Heart left ventricle (tissue), 16 donors: Measurements from ENCODE around the gene SKP1. TPM values are rescaled to one million over a fixed set of nuclear protein-coding genes. Genes with fewer than 3 reads are reported as not detected.

ENCODE experiments used
- ATAC-seq, 4 donors: fragments of 200-7000 bp; cut with Tn5 transposase; one replicate each; pipeline ENCODE4 v1.9.1; 2020 to 2022; ENCODE audit warnings: moderate library complexity in 4 of 4, mild to moderate bottlenecking in 3 of 4, moderate number of reproducible peaks in 1 of 4
- DNase-seq, 5 donors: peaks; one replicate each; pipeline ENCODE4 v3.0.0-alpha.2; 2020
- H3K27ac ChIP-seq, 12 donors: fragments of 200-600 bp; sonication (generic) in 4 of 12; one replicate each; pipeline versions ENCODE4 v1.5.0 to v1.8.0; 2016 to 2022; ENCODE audit warnings: mild to moderate bottlenecking in 2 of 12
- H3K27me3 ChIP-seq, 9 donors: fragments of 200-600 bp; sonication (generic) in 2 of 9; one replicate each; pipeline versions ENCODE4 v1.5.1 to v1.8.0; 2016 to 2022; ENCODE audit warnings: mild to moderate bottlenecking in 3 of 9
- H3K36me3 ChIP-seq, 9 donors: fragments of 200-600 bp; sonication (generic) in 2 of 9; one replicate each; pipeline versions ENCODE4 v1.5.0 to v1.8.0; 2018 to 2022; ENCODE audit warnings: mild to moderate bottlenecking in 2 of 9
- H3K4me1 ChIP-seq, 12 donors: fragments of 200-600 bp; sonication (generic) in 4 of 12; one replicate each; pipeline versions ENCODE4 v1.5.0 to v1.8.0; 2016 to 2022; ENCODE audit warnings: mild to moderate bottlenecking in 3 of 12
- H3K4me3 ChIP-seq, 12 donors: fragments of 200-600 bp; sonication (generic) in 4 of 12; one replicate each; pipeline versions ENCODE4 v1.5.0 to v1.8.0; 2017 to 2022; ENCODE audit warnings: mild to moderate bottlenecking in 9 of 12, moderate library complexity in 4 of 12
- H3K9me3 ChIP-seq, 12 donors: fragments of 200-600 bp; sonication (generic) in 4 of 12; one replicate each; pipeline versions ENCODE4 v1.5.0 to v1.8.0; 2016 to 2022; ENCODE audit warnings: mild to moderate bottlenecking in 1 of 12
- POLR2A ChIP-seq, 2 donors: fragments of 450-650 bp; IDR thresholded peaks; one replicate each; pipeline ENCODE4 v1.6.1; 2017; ENCODE audit warnings: antibody characterized with exemption in 2 of 2, mild to moderate bottlenecking in 2 of 2, moderate library complexity in 2 of 2
- WGBS, 4 donors: extraction: QIAGEN DNeasy Blood & Tissue Kit in 2 of 4; methylation state at CpG; one replicate each; pipeline versions ENCODE4 v1.1.5 to v1.1.7; 2013 to 2018; 5-methylcytosine and 5-hydroxymethylcytosine counted together
- intact Hi-C, 10 donors: fragments of 100-400 bp; cut with DNase I; formaldehyde crosslinking; loops; one replicate each; pipeline versions ENCODE4 v1.11.1 to v1.14.2; 2022
- polyA plus RNA-seq, 2 donors: library from polyadenylated mRNA; stranded (reverse); fragments of 200-250 nt; gene quantifications; one replicate each; pipeline ENCODE4 v1.2.3, GENCODE V29; 2013
- total RNA-seq, 9 donors: library from RNA; depleted of rRNA in 2 of 9; stranded (reverse); fragments of >200 nt in 2 of 9; fragmentation: NEBNext Ultra II Directional in 3 of 9; extraction: Animal tissue kit (Norgen Biotek cat#: 25700) in 3 of 9; gene quantifications; one replicate each; pipeline versions ENCODE4 v1.1.0 to v1.2.4, GENCODE V29; 2016 to 2023
- TF ChIP-seq, protein P1 (sequence below), 12 donors: fragments of 200-600 bp; sonication (generic) in 4 of 12; IDR thresholded peaks; one replicate each; pipeline versions ENCODE4 v1.5.0 to v1.8.0; 2018 to 2022; ENCODE audit warnings: antibody characterized with exemption in 12 of 12, mild to moderate bottlenecking in 5 of 12
- donor health status: ischemic (EF 13 %, LVEDD 7.1; RV severe dilation, severe dysfunction).
- donor health status: healthy with polysubstance abuse.
- donor health status: DM: no; HTN: yes; CAD: no.
- donor health status: DM: no; HTN: no; CAD: no.
- donor health status: ischemic (EF 25% LVEDD 6.9; RV normal size, moderate dysfunction).
- donor health status: ischemic (EF 25% LVEDD 5.7; RV mildly dilated, moderate dysfunction).
- donor health status: healthy.
- donor health status: DM: yes; HTN: yes; CAD: no.
- donor health status: ischemic (EF 35%, LVEDD 5.7; RV mildly dilated, moderate dysfunction).
- donor health status: nonischemic (EF 11% LVEDD 7.7; RV severe dilation, severe dysfunction).
- donor health status: DM: yes; HTN: yes; CAD: no.
- donor health status: PGD.
- donor health status: ischemic (EF 29% LVEDD 5.4; RV normal size, mild dysfunction).
- donor health status: nonischemic (EF 23%, LVEDD 6.1; RV moderate dilation, normal function).

SKP1 gene
- total and polyA plus RNA-seq, 11 donors: 175 to 1,085 (median 459) TPM

- Histone ChIP-seq H3K27me3 (peaks cover 0 to 28% (median 18%) of the 10 kb centered on the region in 9 donors), H3K4me3 (peak overlapping the region in 4 of 12 donors; percentile 53 to 68 (median 66)), H3K36me3 (no peaks in the 10 kb centered on the region), H3K27ac (peak overlapping the region in 1 of 12 donors; percentile 59), H3K4me1 (peaks cover 0 to 29% (median 13%) of the 10 kb centered on the region in 12 donors), H3K9me3 (no peaks in the 10 kb centered on the region)
- TF ChIP-seq POLR2A (IDR thresholded peaks at IDR 0.05): no peak
- TF ChIP-seq, protein P1, sequence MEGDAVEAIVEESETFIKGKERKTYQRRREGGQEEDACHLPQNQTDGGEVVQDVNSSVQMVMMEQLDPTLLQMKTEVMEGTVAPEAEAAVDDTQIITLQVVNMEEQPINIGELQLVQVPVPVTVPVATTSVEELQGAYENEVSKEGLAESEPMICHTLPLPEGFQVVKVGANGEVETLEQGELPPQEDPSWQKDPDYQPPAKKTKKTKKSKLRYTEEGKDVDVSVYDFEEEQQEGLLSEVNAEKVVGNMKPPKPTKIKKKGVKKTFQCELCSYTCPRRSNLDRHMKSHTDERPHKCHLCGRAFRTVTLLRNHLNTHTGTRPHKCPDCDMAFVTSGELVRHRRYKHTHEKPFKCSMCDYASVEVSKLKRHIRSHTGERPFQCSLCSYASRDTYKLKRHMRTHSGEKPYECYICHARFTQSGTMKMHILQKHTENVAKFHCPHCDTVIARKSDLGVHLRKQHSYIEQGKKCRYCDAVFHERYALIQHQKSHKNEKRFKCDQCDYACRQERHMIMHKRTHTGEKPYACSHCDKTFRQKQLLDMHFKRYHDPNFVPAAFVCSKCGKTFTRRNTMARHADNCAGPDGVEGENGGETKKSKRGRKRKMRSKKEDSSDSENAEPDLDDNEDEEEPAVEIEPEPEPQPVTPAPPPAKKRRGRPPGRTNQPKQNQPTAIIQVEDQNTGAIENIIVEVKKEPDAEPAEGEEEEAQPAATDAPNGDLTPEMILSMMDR (IDR thresholded peaks at IDR 0.05): no peak
- DNase-seq (no peak), ATAC-seq (no peak)
- WGBS, 4 donors: 74 to 85% (median 76%) methylated on average over 8 to 13 of the region's 13 CpGs
- intact Hi-C loops: no loop called here
These were observed 61.0 kb downstream of the SKP1 start for GRCh38 chr5:134115806-134116175.

GRCh38 chr5:134114886-134115805, 61.6 kb downstream of the SKP1 start:
- intact Hi-C loops: no loop called here
- Histone ChIP-seq H3K4me1 (peaks cover 0 to 29% (median 13%) of the 10 kb centered on the region in 12 donors), H3K27ac (peak overlapping the region in 2 of 12 donors; percentile 51 to 59), H3K27me3 (peaks cover 0 to 28% (median 18%) of the 10 kb centered on the region in 9 donors), H3K4me3 (peak overlapping the region in 11 of 12 donors; percentile 18 to 68 (median 58)), H3K36me3 (no peaks in the 10 kb centered on the region), H3K9me3 (no peaks in the 10 kb centered on the region)
- DNase-seq (no peak), ATAC-seq (no peak)
- WGBS, 4 donors: 5 to 48% (median 15%) methylated on average over 12 to 110 of the region's 110 CpGs
- TF ChIP-seq, protein P1 (IDR thresholded peaks at IDR 0.05): no peak
- no peak for TF ChIP-seq POLR2A (IDR thresholded peaks at IDR 0.05)

GRCh38 chr5:134113902-134114875, 62.6 kb downstream of the SKP1 start, which contains the start of gene TCF7:
TCF7 (plus strand) TSS chr5:134114681; CDS start chr5:134114907, 226 bp downstream.
- intact Hi-C loops: no loop called here
- WGBS, 4 donors: 1 to 5% (median 2%) methylated on average over 32 to 90 of the region's 90 CpGs
- Histone ChIP-seq H3K4me3 (peak within 1 kb of the TSS; percentile 49 to 68 (median 59)), H3K27ac (peak within 1 kb of the TSS in 3 of 12 donors; percentile 29 to 60 (median 51)), H3K4me1 (peaks cover 0 to 29% (median 13%) of the 10 kb centered on the region in 12 donors), H3K9me3 (no peaks in the 10 kb centered on the region), H3K27me3 (peaks cover 0 to 28% (median 18%) of the 10 kb centered on the region in 9 donors), H3K36me3 (no peaks in the 10 kb centered on the region)
- peak; percentile 93 to 97 (median 95) for ATAC-seq
- TF ChIP-seq, protein P1 (IDR thresholded peaks at IDR 0.05): no peak
- peak in 1 of 2 donors; percentile 46 for TF ChIP-seq POLR2A (IDR thresholded peaks at IDR 0.05)
- peak; percentile 68 to 87 (median 72) for DNase-seq
